ENCODE measurements around the gene HOXB6.

DNA sequence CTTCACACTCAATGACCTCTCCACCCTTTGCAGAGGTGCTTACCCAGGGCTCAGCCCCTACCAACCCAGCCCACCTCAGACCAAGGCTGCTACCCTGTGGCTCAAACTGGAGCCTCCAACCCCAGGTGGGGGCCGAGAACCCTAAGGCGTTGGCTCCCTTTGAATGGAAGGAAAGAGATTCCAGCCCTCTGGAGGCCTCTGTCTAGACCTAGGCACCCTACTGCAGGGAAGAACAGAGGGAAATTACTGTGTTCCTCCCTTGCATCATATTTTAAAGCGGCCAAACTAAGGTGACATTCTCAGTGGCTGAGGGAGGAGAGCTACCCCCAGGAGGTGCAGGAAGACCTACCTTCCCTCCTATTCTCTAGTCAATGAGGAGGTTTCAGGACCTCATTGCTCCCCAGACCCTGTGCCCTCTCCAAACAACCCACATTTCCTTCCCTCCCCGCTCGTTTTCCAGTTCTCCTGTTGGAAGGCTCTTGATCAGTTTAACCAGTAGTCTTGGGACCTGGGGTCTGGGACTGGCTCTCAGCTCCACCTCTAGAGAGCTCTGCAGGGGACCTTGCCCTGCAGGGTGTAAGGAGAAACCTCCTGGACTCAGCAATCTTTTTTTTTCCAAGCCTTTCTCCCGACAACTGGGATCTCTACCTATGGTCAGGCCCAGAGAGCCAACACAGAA is 15.8 kb upstream of the HOXB6 start:
- TF ChIP-seq CTCF (IDR thresholded peaks at IDR 0.05) (no peak), POLR2A (IDR thresholded peaks at IDR 0.05) (no peak)

All from uterus (tissue), 2 donors.